Stomach (tissue), 4 donors: ENCODE measurements around the gene TNFRSF17.

Experiments used
- CTCF ChIP-seq, 7 experiments: fragments of 450-650 bp in 4 of 7; fragments of 200-600 bp in 3 of 7; sonication (generic) in 3 of 7; IDR thresholded peaks; one replicate each; pipeline ENCODE4 v1.5.1; 2016 to 2019; ENCODE audit warnings: antibody characterized with exemption in 7 of 7, control low read depth in 2 of 7, mild to moderate bottlenecking in 1 of 7
- POLR2A ChIP-seq, 4 donors: fragments of 450-650 bp; IDR thresholded peaks; one replicate each; pipeline ENCODE4 v1.6.1; 2016; ENCODE audit warnings: antibody characterized with exemption in 4 of 4, control low read depth in 2 of 4, mild to moderate bottlenecking in 1 of 4, moderate library complexity in 1 of 4
- POLR2AphosphoS5 ChIP-seq, 3 donors: sonication (generic); formaldehyde crosslinking; IDR thresholded peaks; one replicate each; pipeline ENCODE4 v1.6.1; 2016; ENCODE audit warnings: antibody characterized with exemption in 3 of 3

GRCh38 chr16:11978080-11978479 is 13.1 kb downstream of the TNFRSF17 start:
- no peak for TF ChIP-seq CTCF (IDR thresholded peaks at IDR 0.05)
- TF ChIP-seq POLR2A (IDR thresholded peaks at IDR 0.05) = no peak
- no peak for TF ChIP-seq POLR2AphosphoS5 (IDR thresholded peaks at IDR 0.05)
